GM23338 (cell line): ENCODE measurements around the gene HOXB5.

Source experiments
- CREB1 ChIP-seq: fragments of 250-450 bp; sonication (Bioruptor Pico); IDR thresholded peaks from 2 replicates; pipeline ENCODE4 v1.5.0; 2020; ENCODE audit warnings: low read depth, mild to moderate bottlenecking, moderate library complexity
- CTCF ChIP-seq, 2 experiments: fragments of 200-600 bp in 1 of 2; sonication (generic) in 1 of 2; conservative IDR thresholded peaks; 2 replicates each; pipeline versions ENCODE4 v1.5.1 to v1.6.1; 2016 to 2017; ENCODE audit warnings: antibody characterized with exemption in 2 of 2, low read depth in 2 of 2, mild to moderate bottlenecking in 2 of 2, moderate library complexity in 1 of 2
- EZH2 ChIP-seq: fragments of 200-600 bp; sonication (generic); IDR thresholded peaks from one replicate; pipeline ENCODE4 v1.8.0; 2017; ENCODE audit warnings: antibody characterized with exemption, mild to moderate bottlenecking, low read depth; ENCODE audit not compliant: unreplicated experiment
- POLR2AphosphoS5 ChIP-seq: IDR thresholded peaks from 2 replicates; pipeline ENCODE4 v1.6.1; 2016; ENCODE audit warnings: antibody characterized with exemption, low read depth
- REST ChIP-seq: IDR thresholded peaks from one replicate; pipeline ENCODE4 v1.6.1; 2018; ENCODE audit warnings: antibody characterized with exemption; ENCODE audit not compliant: unreplicated experiment
- ZNF114 ChIP-seq: fragments of 250-450 bp; sonication (Bioruptor Pico); IDR thresholded peaks from 2 replicates; pipeline ENCODE4 v1.5.0; 2020; ENCODE audit warnings: mild to moderate bottlenecking, moderate library complexity
- ZNF462 ChIP-seq: fragments of 250-450 bp; sonication (Bioruptor Pico); IDR thresholded peaks from 2 replicates; pipeline ENCODE4 v1.5.0; 2020; ENCODE audit warnings: mild to moderate bottlenecking, moderate library complexity

- TF ChIP-seq CREB1: no peak
- no peak for TF ChIP-seq REST
- no peak for TF ChIP-seq CTCF (conservative IDR thresholded peaks at IDR 0.05; ENCODE audit: low read depth in 2 of 2)
- peak; percentile 74 for TF ChIP-seq EZH2
- TF ChIP-seq POLR2AphosphoS5: no peak
- no peak for TF ChIP-seq ZNF114 (CRISPR knock-in tag)
- TF ChIP-seq ZNF462: no peak
Observed at GRCh38 chr17:48595278-48595999, 1.9 kb upstream of the HOXB5 start.
